Medulla oblongata (tissue), 1 donor: ENCODE results near the gene ENG.
A peak's percentile ranks its signal among the peaks of the same experiment; 100 is the strongest.

Source experiments
- DNase-seq: peaks from one replicate; pipeline ENCODE4 v3.0.0-alpha.2; 2015; ENCODE audit errors: extremely low spot score

The ENG gene

DNA sequence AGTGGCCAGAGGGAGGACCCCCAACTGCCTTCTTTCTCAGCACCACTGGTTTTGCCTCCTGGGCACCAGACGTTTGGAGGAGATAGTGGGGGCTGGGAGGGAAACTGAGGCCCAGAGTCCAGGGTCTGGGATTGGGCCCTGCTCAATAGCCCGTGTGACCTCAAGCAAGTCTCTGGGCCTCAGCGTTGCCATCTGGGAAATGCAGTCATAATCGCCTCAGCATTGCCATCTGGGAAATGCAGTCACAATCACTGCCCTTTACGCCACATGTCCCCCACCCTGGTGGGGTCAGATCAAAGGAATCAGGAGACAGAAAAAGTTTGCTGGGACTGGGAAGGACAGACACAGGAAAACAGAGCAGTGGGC, 77.6 kb downstream of the ENG start:
- no peak for DNase-seq

DNA sequence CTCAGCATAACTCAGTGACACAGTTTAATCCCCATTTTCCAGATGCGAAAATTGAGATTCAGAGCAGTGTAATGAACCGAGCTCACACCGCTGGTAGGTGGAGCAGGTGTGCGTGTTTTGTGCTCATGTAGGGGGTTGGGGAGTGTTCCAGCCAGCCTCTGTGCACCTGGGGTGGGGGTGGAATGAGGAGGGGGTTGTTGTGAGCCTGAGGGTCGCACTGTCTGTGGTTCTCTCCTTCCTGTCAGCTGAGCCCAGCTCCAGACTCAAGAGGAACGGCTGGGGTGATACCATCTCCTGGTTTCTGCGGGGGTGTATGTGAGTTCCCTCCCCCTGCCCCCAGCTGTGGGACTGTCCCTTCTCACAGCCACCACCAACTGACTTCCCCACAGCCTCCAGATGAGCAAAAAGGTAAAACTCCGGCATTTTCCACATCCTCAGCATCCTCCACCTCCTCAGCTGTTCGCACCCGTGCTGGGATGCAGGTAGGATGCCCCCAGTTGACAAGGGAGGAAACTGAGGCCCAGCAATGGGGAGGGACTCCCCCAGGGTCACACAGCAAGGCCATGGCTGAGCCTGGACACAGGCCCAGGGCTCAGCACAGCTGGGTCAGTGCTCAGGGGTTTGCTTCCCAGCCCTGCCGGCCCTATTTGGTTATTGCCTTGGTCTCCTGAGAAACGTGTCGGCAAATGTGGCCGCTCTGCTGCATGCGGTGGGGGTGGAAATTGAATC, 78.1 kb downstream of the ENG start:
- peak; percentile 61 for DNase-seq

DNA sequence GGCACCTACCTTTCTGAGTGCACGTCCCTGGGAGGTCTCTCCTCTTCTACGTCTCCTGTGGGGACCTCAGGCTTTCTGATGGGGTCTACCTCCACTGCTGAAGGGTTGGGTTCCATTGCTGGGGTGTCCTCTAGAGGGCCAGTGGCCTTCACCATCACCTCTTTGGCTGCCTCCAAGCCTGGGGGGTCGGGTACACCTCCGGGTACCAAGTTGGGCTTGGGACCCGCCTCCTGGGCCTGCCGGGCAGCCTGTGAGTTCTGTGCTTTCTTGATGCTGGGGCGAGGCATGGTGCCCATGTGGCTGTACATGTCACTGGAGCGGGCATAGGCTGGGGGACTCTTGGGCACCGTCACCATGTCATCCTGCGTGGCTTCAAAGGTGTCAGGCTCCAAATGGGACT, 80.5 kb downstream of the ENG start:
- DNase-seq, result no peak

DNA sequence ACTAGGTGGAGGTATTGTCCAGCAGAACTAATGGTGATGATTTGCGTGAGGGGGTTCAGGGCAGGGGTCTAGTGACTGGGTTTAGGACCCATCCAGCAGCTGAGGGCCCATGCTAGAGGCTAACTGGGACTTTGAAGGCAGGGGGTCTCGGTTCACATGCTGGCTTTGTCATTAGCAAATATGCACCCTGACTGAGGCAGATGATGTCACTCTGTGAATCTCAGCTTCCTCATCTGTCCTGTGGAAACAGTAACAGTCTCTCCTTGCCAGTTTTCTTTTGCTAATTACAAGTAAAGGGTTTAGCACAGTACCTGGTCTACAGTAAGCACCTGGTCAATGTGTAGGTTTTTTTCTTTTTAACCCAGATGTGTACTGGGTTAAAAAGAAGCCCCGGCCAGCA, 81.2 kb downstream of the ENG start:
- DNase-seq, result no peak

DNA sequence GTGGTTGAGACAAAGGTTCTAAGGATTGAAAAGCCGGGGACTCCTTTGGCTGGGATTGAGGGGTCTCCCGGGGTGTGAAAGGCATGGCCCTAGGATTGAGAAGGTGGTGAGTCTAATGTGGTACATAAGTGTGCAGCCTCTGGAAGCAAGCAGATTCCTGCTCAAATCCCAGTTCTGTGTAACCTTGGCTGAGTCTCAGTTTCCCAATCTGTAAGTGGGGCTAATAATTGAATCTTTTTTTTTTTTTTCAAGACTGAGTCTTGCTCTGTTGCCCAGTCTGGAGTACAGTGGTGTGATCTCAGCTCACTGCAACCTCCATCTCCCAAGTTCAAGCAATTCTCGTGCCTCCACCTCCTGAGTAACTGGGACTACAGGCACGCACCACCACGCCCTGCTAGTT, 81.9 kb downstream of the ENG start:
- DNase-seq, result no peak

DNA sequence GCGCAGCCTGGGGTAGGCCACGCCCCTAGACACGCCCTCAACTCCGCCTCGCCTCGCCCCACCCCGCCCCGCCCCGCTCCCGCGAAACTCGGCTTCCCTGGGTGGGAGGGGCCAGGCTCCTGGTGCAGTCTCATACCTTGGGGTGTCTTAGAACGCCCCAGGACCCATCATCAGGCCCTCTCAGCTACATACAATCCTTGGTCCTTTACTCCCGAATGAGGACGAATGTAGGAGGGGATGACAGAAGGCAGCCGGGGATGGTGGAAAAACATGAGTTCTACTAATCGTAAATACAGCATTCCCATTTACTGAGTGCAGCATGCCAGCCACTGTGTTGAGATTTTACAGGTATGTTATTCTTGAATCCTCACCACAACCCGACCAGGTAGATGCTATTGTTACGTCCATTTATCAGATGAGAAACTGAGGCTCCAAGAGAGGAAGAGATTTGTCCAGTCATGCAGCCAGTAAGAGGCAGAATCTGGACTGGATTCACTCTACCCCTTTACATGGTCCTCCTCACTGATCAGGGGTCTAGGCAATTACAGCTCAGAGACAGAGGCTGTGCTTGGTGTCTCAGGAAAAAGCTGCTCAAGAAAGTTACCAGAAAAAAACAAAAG, 82.8 kb downstream of the ENG start:
- no peak for DNase-seq

DNA sequence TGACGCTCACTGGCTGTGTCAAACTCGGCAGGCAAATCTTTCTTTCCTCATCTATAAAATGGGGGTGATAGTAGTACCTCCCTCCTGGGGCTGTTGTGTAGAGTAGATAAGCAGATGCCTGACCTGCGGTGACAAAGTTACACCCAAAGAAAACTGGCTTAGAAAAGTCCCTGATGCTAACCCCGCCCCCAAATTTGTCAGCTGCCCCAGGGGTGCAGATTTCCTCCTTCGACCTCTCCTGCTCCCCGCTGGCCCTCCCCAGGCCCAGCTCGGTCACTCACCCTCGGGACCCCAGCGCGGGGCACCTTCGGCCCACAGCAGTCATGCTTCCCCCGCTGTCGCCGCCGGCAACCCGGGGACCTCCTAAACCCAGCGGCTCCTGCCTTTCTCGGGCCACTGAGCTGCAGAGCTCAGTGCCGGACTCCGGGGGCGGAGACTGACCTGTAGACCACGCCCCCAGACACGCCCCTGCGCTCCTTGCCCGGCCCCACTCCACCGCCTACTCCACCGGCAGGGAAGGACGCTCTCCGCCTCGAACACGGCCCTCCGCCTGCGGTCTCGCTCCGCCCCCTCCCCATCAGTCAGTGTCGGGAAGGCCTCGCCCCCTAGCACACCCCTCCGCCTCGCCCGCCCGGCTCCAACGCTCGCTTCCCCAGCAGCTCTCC, 83.4 kb downstream of the ENG start:
- peak; percentile 92 for DNase-seq

DNA sequence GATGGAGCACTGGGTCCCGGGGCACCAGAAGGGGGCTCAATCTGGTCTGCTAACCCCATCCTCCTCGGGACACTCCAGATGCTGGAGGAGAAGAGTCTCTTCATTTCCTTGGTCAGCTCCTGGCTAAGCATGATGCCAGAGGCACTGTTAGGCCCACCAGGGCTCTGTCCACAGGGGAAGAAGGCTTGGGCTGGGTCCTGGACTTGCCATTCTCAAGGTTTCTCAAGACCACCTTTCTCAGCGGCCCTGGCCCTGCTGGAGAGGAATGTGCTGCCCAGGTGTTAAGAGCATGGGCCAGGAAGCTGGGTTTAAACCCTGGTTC, 83.9 kb downstream of the ENG start:
- DNase-seq, result no peak

DNA sequence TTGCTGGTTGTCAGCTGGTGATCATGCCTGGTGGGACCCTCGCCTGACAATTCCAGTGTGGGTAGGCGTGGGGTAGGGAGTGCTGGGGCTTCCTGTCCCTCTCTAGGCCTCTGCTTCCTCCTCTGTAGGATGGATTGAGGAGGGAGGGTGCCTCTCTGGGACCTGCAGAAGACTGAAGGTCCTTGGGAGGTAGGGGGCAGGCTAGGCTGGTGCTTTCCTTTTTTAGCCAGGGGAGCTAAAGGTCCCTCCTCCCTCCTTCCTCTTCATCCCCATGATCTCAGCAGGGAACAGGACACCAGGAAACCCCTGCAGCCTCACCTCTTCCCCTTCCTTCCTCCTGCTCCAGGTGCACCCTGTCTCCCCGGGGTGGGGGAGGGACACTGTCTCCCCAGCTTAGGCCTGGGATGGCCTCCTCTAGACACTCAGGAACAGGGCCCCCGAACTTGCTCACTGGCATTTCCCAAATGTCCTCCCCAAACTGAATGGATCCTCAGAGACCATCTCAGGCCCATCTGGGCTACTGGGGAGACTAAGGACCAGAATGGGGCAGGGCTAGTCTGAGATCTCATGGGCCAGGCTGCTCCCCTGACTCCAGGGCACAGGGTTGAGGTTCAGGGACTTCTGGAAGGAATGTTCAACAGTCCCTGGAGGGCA, 84.4 kb downstream of the ENG start:
- DNase-seq, result no peak

DNA sequence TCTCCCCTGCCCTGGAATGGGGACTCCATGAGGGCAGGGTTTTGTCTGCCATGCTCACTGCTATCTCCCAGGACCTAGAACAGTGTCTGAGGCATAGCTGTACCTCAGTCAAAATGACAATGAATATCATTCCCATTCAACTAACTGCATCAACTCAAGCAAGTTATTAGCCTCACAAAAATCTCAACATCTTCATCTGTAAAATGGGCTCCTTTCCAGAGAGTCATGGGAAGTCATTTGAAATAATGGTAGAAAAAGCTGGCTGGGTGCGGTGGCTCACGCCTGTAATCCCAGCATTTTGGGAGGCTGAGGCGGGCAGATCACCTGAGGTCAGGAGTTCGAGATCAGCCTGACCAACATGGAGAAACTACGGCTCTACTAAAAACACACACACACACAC, 85.4 kb downstream of the ENG start:
- no peak for DNase-seq

DNA sequence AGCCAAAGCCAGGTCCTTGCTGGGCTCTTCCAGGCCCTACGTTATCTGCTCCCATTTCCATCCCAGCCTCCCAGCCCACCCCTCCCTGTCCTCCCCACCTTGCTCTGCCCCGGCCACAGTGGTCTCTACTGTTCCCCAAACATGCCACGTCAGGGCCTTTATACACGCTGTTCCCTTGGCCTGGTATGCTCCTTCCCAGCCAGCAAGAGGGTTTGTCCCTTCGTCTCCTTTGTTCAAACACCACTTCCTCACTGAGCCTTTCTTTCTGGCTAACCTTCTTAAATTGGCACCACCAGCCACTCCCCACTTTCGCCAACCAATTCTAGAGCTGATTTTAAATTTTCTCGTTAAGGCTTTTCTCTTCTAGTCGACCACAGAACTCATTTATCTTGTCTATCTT, 85.8 kb downstream of the ENG start:
- no peak for DNase-seq

DNA sequence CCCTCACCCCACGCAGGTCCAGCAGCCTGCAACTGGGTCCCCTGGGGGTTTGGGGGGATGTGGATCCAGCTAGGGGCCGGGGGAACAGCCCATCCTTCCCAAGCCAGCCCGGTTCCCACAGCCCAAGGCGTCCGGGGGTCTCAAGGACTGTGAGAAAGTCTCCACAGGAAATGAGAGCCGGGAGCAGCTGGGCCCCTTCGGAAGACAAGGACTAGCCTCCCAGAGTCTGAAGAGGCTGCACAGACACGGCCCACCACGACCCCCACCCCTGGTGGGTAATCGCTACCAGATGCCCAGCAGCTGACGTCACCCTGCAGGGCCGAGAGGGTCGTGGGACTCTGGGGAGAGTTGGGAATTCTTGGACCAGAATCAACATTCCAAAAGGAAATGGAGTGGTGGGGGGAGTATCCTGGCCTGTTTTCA, 86.5 kb downstream of the ENG start:
- DNase-seq, result no peak

DNA sequence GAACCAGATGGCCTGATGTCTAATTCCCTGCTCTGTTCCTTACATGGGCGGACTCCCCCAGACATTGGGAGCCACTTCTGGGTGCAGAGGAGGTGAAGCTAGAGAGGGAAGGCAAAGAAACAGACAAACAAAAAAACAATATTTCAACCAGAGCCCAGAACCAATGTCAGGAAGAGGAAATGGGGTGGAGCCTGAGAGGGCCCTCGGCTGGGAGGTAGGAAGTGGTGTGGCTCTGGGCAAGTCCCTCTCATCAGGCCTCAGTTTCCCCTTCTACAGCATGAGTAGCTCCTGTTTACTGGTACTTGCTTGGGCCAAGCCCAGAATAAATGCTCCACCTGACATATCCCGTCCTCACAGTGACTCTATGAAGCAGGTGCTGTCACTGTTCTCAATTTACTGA, 87.0 kb downstream of the ENG start:
- DNase-seq, result no peak

DNA sequence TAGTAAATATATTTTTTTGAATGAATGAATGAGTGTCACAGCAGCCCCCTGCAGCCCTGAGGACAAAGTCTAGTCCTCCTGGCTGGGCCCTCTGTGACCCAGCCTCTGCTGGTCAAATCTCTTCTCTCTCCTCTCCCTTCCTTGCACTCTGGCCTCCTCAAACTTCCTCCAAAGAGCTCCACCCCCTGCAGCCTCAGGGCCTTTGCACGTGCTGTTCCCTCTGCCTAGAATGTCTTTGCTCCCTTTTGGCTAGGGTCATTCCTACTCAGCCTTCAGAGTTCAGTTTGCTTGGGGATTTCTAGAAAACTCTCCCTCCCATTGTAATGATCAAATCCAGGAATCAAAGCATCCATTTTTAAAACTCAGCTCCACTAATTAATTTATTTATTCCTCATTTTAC, 89.0 kb downstream of the ENG start:
- no peak for DNase-seq
